GM19035 (cell line): Measurements from ENCODE around the gene TREML2.
"Not testable (repeated sequence)": the region's sequence is repeated elsewhere in the genome, so short reads cannot be mapped to it uniquely, and the experiment has no call there.

Source experiments
- ATAC-seq: cut with Tn5 transposase; IDR thresholded peaks from one replicate; pipeline ENCODE4 v1.9.1; 2021; ENCODE audit not compliant: unreplicated experiment

The TREML2 gene

GRCh38 chr6:41208439-41209106 lies 7.6 kb upstream of the TREML2 start:
- ATAC-seq: no peak

GRCh38 chr6:41204156-41204555 lies 3.2 kb upstream of the TREML2 start:
- no peak for ATAC-seq

GRCh38 chr6:41201764-41202173 lies 820 bp upstream of the TREML2 start:
- ATAC-seq: no peak

- peak; percentile 32 for ATAC-seq
These were observed 551 bp downstream of the TREML2 start for GRCh38 chr6:41200296-41200900.

- ATAC-seq: peak; percentile 45
These were observed 1.2 kb downstream of the TREML2 start for GRCh38 chr6:41199552-41200246.

- ATAC-seq: no peak
These were observed 3.7 kb downstream of the TREML2 start for GRCh38 chr6:41197234-41197633.

GRCh38 chr6:41194386-41194785 lies 6.6 kb downstream of the TREML2 start:
- no peak for ATAC-seq

GRCh38 chr6:41193884-41194283 lies 7.1 kb downstream of the TREML2 start:
- no peak for ATAC-seq

- no peak for ATAC-seq
These were observed 7.7 kb downstream of the TREML2 start for GRCh38 chr6:41193171-41193734.

GRCh38 chr6:41191569-41191968 lies 9.4 kb downstream of the TREML2 start:
- no peak for ATAC-seq

- ATAC-seq: no peak
These were observed 10.2 kb downstream of the TREML2 start for GRCh38 chr6:41190791-41191190.

- no peak for ATAC-seq
These were observed 11.0 kb downstream of the TREML2 start for GRCh38 chr6:41189967-41190366.

GRCh38 chr6:41189046-41189445 lies 11.9 kb downstream of the TREML2 start:
- not testable (repeated sequence) for ATAC-seq

- ATAC-seq: no peak
These were observed 12.7 kb downstream of the TREML2 start for GRCh38 chr6:41187924-41188886.

GRCh38 chr6:41186031-41186562 lies 14.9 kb downstream of the TREML2 start:
- ATAC-seq: no peak

- ATAC-seq: no peak
These were observed 16.2 kb downstream of the TREML2 start for GRCh38 chr6:41184761-41185160.

GRCh38 chr6:41182069-41183034 lies 18.6 kb downstream of the TREML2 start:
- ATAC-seq: no peak

GRCh38 chr6:41181566-41181965 lies 19.4 kb downstream of the TREML2 start:
- no peak for ATAC-seq

- ATAC-seq: no peak
These were observed 21.8 kb downstream of the TREML2 start for GRCh38 chr6:41179163-41179562.
